DOHH2 (cell line): ENCODE results near the gene FBXW12.

ENCODE experiments used
- H3F3A ChIP-seq: fragments of 200-600 bp; sonication (generic), shearing (Covaris generic); 2 replicates; pipeline ENCODE4 v1.6.0; 2016; ENCODE audit warnings: antibody characterized with exemption, mild to moderate bottlenecking; ENCODE audit not compliant: control insufficient read depth, insufficient read depth
- H3K27ac ChIP-seq: fragments of 200-600 bp; sonication (generic); 2 replicates; pipeline ENCODE4 v1.5.1; 2014; ENCODE audit warnings: low read depth, mild to moderate bottlenecking, low read length, moderate library complexity
- H3K27me3 ChIP-seq: fragments of 200-600 bp; sonication (generic); 2 replicates; pipeline ENCODE4 v1.6.1; 2014; ENCODE audit warnings: mild to moderate bottlenecking, low read length, mixed read lengths; ENCODE audit not compliant: control insufficient read depth
- H3K36me3 ChIP-seq: fragments of 200-600 bp; sonication (generic); 2 replicates; pipeline ENCODE4 v1.6.1; 2014; ENCODE audit warnings: mild to moderate bottlenecking, low read length, moderate library complexity, mixed read lengths; ENCODE audit not compliant: control insufficient read depth
- H3K4me1 ChIP-seq: fragments of 200-600 bp; sonication (generic); 2 replicates; pipeline ENCODE4 v1.6.1; 2014; ENCODE audit warnings: mild to moderate bottlenecking, low read length, mixed read lengths; ENCODE audit not compliant: control insufficient read depth
- H3K4me2 ChIP-seq: fragments of 200-600 bp; sonication (generic); 2 replicates; pipeline ENCODE4 v1.6.0; 2014; ENCODE audit warnings: mild to moderate bottlenecking, low read length, moderate library complexity
- H3K4me3 ChIP-seq: fragments of 200-600 bp; sonication (generic); 2 replicates; pipeline ENCODE4 v1.5.1; 2014; ENCODE audit warnings: mild to moderate bottlenecking, low read length, mixed read lengths
- H3K79me2 ChIP-seq: fragments of 200-600 bp; sonication (generic); 2 replicates; pipeline ENCODE4 v1.6.1; 2014; ENCODE audit warnings: mild to moderate bottlenecking, low read length, mixed read lengths; ENCODE audit not compliant: control insufficient read depth
- H3K9me2 ChIP-seq: fragments of 200-600 bp; sonication (generic); replicated peaks from 2 replicates; pipeline ENCODE4 v1.6.1; 2014; ENCODE audit warnings: mild to moderate bottlenecking, low read length, mixed read lengths; ENCODE audit not compliant: control insufficient read depth
- H3K9me3 ChIP-seq: fragments of 200-600 bp; sonication (generic); 2 replicates; pipeline ENCODE4 v1.6.1; 2014; ENCODE audit warnings: antibody characterized with exemption, low read length, mixed read lengths; ENCODE audit not compliant: control insufficient read depth, insufficient read depth
- H4K20me1 ChIP-seq: fragments of 200-600 bp; sonication (generic); 2 replicates; pipeline ENCODE4 v1.6.0; 2014; ENCODE audit warnings: low read depth, mild to moderate bottlenecking, antibody characterized with exemption, low read length, moderate library complexity; ENCODE audit not compliant: control insufficient read depth, insufficient read depth
- EZH2phosphoT487 ChIP-seq: fragments of 200-600 bp; sonication (generic); IDR thresholded peaks from 2 replicates; pipeline ENCODE4 v1.6.1; 2017; ENCODE audit warnings: borderline replicate concordance, mild to moderate bottlenecking, antibody characterized with exemption, low read length, moderate library complexity, mixed read lengths
- TF ChIP-seq, protein P1 (sequence below): fragments of 200-600 bp; sonication (generic); IDR thresholded peaks from one replicate; pipeline ENCODE4 v1.5.1; 2014; ENCODE audit warnings: antibody characterized with exemption, mild to moderate bottlenecking, low read depth, low read length; ENCODE audit not compliant: poor library complexity, severe bottlenecking

The FBXW12 gene

GRCh38 chr3:48440590-48440958 lies 68.6 kb downstream of the FBXW12 start:
- Histone ChIP-seq H3K27ac (peak overlapping the region; percentile 75), H3K9me3 (no peaks in the 10 kb centered on the region), H4K20me1 (peaks cover 7% of the 10 kb centered on the region)

DNA sequence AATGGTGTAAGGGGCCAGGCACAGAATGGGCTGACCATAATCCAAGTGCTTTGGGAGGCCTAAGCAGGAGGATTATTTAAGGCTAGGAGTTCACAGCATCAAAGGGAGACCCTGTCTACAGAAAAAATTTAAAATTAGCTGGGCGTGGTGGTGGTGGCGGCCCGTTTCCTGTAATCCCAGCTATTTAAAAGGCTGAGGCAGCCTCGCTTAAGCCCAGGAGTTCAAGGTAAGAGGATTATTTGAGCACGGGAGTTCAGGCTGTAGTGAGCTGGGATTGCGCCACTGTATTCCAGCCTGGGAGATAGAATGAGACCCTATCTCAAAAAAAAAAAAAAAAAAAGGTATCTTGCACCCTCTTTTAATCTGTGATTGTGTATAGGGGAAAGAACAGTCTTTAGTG lies 69.9 kb downstream of the FBXW12 start:
- TF ChIP-seq, protein P1, sequence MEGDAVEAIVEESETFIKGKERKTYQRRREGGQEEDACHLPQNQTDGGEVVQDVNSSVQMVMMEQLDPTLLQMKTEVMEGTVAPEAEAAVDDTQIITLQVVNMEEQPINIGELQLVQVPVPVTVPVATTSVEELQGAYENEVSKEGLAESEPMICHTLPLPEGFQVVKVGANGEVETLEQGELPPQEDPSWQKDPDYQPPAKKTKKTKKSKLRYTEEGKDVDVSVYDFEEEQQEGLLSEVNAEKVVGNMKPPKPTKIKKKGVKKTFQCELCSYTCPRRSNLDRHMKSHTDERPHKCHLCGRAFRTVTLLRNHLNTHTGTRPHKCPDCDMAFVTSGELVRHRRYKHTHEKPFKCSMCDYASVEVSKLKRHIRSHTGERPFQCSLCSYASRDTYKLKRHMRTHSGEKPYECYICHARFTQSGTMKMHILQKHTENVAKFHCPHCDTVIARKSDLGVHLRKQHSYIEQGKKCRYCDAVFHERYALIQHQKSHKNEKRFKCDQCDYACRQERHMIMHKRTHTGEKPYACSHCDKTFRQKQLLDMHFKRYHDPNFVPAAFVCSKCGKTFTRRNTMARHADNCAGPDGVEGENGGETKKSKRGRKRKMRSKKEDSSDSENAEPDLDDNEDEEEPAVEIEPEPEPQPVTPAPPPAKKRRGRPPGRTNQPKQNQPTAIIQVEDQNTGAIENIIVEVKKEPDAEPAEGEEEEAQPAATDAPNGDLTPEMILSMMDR, result no peak
- no peak for TF ChIP-seq EZH2phosphoT487
- Histone ChIP-seq H4K20me1 (peaks cover 7% of the 10 kb centered on the region), H3K4me3 (peak overlapping the region; percentile 99), H3K4me1 (peaks cover 38% of the 10 kb centered on the region), H3K36me3 (peaks cover 49% of the 10 kb centered on the region), H3K9me2 (no peaks in the 10 kb centered on the region), H3K4me2 (peak overlapping the region; percentile 79), H3K9me3 (no peaks in the 10 kb centered on the region), H3K27me3 (no peaks in the 10 kb centered on the region), H3K27ac (peak overlapping the region; percentile 16; the same call in 1 of the 2 replicates), H3K79me2 (peaks cover 65% of the 10 kb centered on the region), H3F3A (peaks cover 37% of the 10 kb centered on the region)

More at GRCh38 chr3:48440590-48440958, 68.6 kb downstream of the FBXW12 start:
- Histone ChIP-seq H3K4me1 (peaks cover 46% of the 10 kb centered on the region), H3F3A (peaks cover 35% of the 10 kb centered on the region), H3K36me3 (peaks cover 47% of the 10 kb centered on the region), H3K9me2 (no peaks in the 10 kb centered on the region), H3K4me2 (peak overlapping the region; percentile 79), H3K4me3 (peak overlapping the region; percentile 99), H3K79me2 (peaks cover 59% of the 10 kb centered on the region), H3K27me3 (no peaks in the 10 kb centered on the region)
- TF ChIP-seq EZH2phosphoT487, result no peak
- TF ChIP-seq, protein P1, result no peak
